Measurements from ENCODE around the gene OR7A17.

- TF ChIP-seq NFYB (CRISPR knock-in tag; conservative IDR thresholded peaks at IDR 0.05; ENCODE audit: low read depth) = no peak
- TF ChIP-seq CTCF (IDR thresholded peaks at IDR 0.05) = no peak
- TF ChIP-seq USF1 (CRISPR knock-in tag; IDR thresholded peaks at IDR 0.05) = no peak
- no peak for TF ChIP-seq RORB (CRISPR knock-in tag; IDR thresholded peaks at IDR 0.05)
- TF ChIP-seq USF2 (CRISPR knock-in tag; IDR thresholded peaks at IDR 0.05) = no peak
- TF ChIP-seq ATF3 (CRISPR knock-in tag; conservative IDR thresholded peaks at IDR 0.05) = no peak
- TF ChIP-seq IRF1 (CRISPR knock-in tag; IDR thresholded peaks at IDR 0.05) = no peak
- TF ChIP-seq IRF2 (CRISPR knock-in tag; IDR thresholded peaks at IDR 0.05; ENCODE audit: borderline replicate concordance, low read depth) = no peak
- TF ChIP-seq CBFB (CRISPR knock-in tag; IDR thresholded peaks at IDR 0.05; ENCODE audit: low read depth) = no peak
- no peak for TF ChIP-seq ZNF121 (CRISPR knock-in tag; IDR thresholded peaks at IDR 0.05)
- no peak for TF ChIP-seq ZBTB21 (CRISPR knock-in tag; IDR thresholded peaks at IDR 0.05; ENCODE audit: borderline replicate concordance)
- TF ChIP-seq MAX (CRISPR knock-in tag; IDR thresholded peaks at IDR 0.05) = no peak
Measured at GRCh38 chr19:14868497-14868896, 17.4 kb downstream of the OR7A17 start.
